ENCODE results near the gene TRPM3. TPM values are rescaled to one million over a fixed set of nuclear protein-coding genes. Genes with fewer than 3 reads are reported as not detected.
"Not testable (repeated sequence)": the region's sequence is repeated elsewhere in the genome, so short reads cannot be mapped to it uniquely, and the experiment has no call there.

Gene TRPM3
- total RNA-seq, 8 experiments from 2014 or later = 0.09 to 2.3 (median 1.4) TPM

DNA sequence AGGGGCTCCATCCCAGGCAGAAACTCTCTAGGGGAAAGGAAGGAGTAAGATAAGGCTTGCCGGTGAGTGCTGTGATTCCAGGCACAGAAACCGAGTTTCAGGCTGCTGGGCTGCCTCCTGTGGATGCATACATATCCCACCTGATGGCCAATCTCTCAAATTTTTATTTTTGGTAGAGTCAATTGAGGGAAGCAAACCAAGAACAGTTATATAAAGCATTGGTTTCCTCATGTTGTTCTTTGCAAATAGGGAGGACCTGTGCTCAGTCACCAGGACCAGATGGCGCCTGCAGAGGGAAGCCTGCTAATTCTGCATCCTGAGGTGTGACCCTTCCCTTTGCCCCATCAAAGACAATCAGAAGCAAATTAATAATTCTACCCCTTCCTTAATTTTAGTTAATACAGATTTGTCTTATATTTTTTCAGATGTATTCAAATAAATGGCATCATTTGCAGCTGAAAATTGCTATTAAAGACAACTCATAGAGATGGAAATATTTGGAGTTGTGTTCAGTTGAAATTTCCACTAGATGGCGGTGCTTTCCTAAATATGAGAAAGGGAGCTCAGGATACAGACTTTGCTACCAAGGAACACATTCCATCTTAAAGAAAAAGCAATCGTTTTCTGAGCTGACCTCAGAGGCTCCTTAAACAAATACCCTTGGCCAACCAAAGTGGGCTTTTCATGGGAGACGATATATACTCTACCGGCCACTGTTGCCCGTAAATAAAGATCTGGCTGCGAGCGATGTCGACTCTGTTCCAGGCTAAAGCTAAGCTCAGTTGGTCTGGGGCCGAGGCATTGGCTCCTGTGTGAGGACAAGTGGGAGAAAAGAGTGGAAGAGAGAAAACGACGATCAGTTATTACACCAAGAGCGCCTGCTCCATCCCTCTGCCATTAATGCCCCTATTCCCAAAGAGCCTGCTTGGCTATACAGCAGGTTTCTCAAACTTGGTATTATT lies 481.3 kb downstream of the TRPM3 start:
- Histone ChIP-seq H3K4me1 (replicated peaks in 1 of 2) (peaks cover 0 to 2% of the 10 kb centered on the region in 2 donors), H3K27ac (no peak overlapping the region), H3K4me3 (no peak overlapping the region)
- WGBS, 10 experiments = 5 to 88% (median 49%) methylated on average over 3 to 14 of the region's 15 CpGs; no CpG with 5 or more reads in 1 of the 10 experiments
- in situ Hi-C loops (cut with MboI; ENCODE audit: low pct_unique_long_range_greater_than_20kb in 2 of 9, low sequenced_read_pairs in 9 of 9, unreplicated experiment in 9 of 9) = loop anchor here in 8 of 9 experiments (10.0 to 25.0 kb wide), 5 partner anchors 272 to 622 kb away; no protein-coding TSS in a partner anchor
- peak; percentile 69 to 94 (median 82) for ATAC-seq (replicated peaks in 6 of 8)

- Histone ChIP-seq H3K27ac (no peak overlapping the region), H3K4me3 (no peak overlapping the region), H3K4me1 (replicated peaks in 1 of 2) (peaks cover 0 to 3% of the 10 kb centered on the region in 2 donors)
- ATAC-seq (replicated peaks in 6 of 8) = no peak
- in situ Hi-C loops (cut with MboI; ENCODE audit: low pct_unique_long_range_greater_than_20kb in 2 of 9, low sequenced_read_pairs in 9 of 9, unreplicated experiment in 9 of 9) = loop anchor here in 7 of 9 experiments (25.0 kb wide), 3 partner anchors 277 to 627 kb away; no protein-coding TSS in a partner anchor
- WGBS, 10 experiments = 44 to 100% (median 80%) methylated on average over 1 to 3 of the region's 3 CpGs; no CpG with 5 or more reads in 3 of the 10 experiments
Measured at GRCh38 chr9:70635790-70636189, 485.6 kb downstream of the TRPM3 start.

DNA sequence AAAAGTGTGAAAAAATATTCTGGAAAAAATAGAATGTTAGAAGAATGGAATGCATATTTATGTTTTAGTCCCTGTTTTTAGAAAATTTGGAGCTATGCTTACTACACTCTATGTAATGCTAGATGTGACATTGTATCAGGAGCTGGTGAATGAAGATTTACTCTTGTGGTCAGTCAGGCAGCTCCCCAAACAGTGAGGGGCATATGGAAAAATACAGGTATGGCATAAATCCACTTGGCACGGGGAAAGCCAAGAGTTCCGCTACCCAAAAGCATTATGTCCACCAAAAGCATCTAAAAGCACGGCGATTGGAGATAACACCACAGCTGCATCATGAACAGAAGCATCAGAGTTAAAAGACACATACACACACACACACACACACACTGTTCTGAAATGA lies 486.7 kb downstream of the TRPM3 start:
- H3K4me1 ChIP-seq (replicated peaks in 1 of 2) = peaks cover 0 to 6% of the 10 kb centered on the region in 2 donors
- 78 to 100% (median 91%) methylated on average over 1 to 4 of the region's 4 CpGs; no CpG with 5 or more reads in 6 of the 10 experiments for WGBS, 10 experiments
- ATAC-seq (replicated peaks in 6 of 8) = no peak
- in situ Hi-C loops (cut with MboI; ENCODE audit: low pct_unique_long_range_greater_than_20kb in 2 of 9, low sequenced_read_pairs in 9 of 9, unreplicated experiment in 9 of 9) = loop anchor here in 7 of 9 experiments (25.0 kb wide), 3 partner anchors 278 to 628 kb away; no protein-coding TSS in a partner anchor
- no peak overlapping the region for H3K27ac ChIP-seq
- no peak overlapping the region for H3K4me3 ChIP-seq

GRCh38 chr9:70630971-70631370 lies 490.4 kb downstream of the TRPM3 start:
- peak in 1 of 8 experiments; percentile 51 for ATAC-seq (replicated peaks in 6 of 8)
- Histone ChIP-seq H3K27ac (no peak overlapping the region), H3K4me1 (replicated peaks in 1 of 2) (peaks cover 0 to 6% of the 10 kb centered on the region in 2 donors), H3K4me3 (no peak overlapping the region)
- in situ Hi-C loops (cut with MboI; ENCODE audit: low pct_unique_long_range_greater_than_20kb in 2 of 9, low sequenced_read_pairs in 9 of 9, unreplicated experiment in 9 of 9) = loop anchor here in 7 of 9 experiments (25.0 kb wide), 3 partner anchors 281 to 631 kb away; no protein-coding TSS in a partner anchor
- WGBS, 10 experiments = 31 to 94% (median 73%) methylated on average over 1 to 3 of the region's 3 CpGs; no CpG with 5 or more reads in 1 of the 10 experiments

GRCh38 chr9:70629080-70629685 lies 492.2 kb downstream of the TRPM3 start:
- not testable (repeated sequence) for H3K4me1 ChIP-seq (replicated peaks in 1 of 2); H3K4me3 ChIP-seq; H3K27ac ChIP-seq; ATAC-seq (replicated peaks in 6 of 8)
- in situ Hi-C loops (cut with MboI; ENCODE audit: low pct_unique_long_range_greater_than_20kb in 2 of 9, low sequenced_read_pairs in 9 of 9, unreplicated experiment in 9 of 9) = loop anchor here in 7 of 9 experiments (25.0 kb wide), 3 partner anchors 283 to 633 kb away; no protein-coding TSS in a partner anchor
- 54 to 100% (median 83%) methylated on average over 1 to 8 of the region's 15 CpGs for WGBS, 10 experiments

DNA sequence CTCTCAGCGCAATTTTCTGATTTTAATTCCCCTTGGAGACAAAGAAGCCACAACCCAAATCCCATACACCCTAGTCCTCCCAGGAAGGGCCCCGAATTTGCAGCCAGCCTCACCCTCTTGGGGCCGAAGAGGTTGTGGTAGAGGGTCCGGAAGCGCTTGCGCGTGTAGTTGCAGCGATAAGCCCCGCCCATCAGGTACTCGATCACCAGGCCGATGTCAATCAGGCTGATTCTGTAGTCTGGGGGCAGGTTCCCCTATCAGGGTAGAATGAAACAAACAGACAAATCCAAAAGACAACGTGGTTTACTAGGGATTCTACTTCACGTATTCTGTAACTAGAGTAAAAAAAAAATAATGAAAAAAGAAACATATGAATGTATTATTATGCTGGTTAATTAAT lies 496.3 kb downstream of the TRPM3 start:
- no peak overlapping the region for H3K27ac ChIP-seq
- no peaks in the 10 kb centered on the region for H3K4me1 ChIP-seq (replicated peaks in 1 of 2)
- 53 to 94% (median 87%) methylated on average over 1 to 13 of the region's 13 CpGs for WGBS, 10 experiments
- no peak overlapping the region for H3K4me3 ChIP-seq
- no peak for ATAC-seq (replicated peaks in 6 of 8)
- in situ Hi-C loops (cut with MboI; ENCODE audit: low pct_unique_long_range_greater_than_20kb in 2 of 9, low sequenced_read_pairs in 9 of 9, unreplicated experiment in 9 of 9) = loop anchor here in 7 of 9 experiments (25.0 kb wide), 3 partner anchors 287 to 637 kb away; no protein-coding TSS in a partner anchor

- no peak for ATAC-seq (replicated peaks in 6 of 8)
- 61 to 100% (median 89%) methylated on average over 2 to 15 of the region's 17 CpGs; no CpG with 5 or more reads in 1 of the 10 experiments for WGBS, 10 experiments
- in situ Hi-C loops (cut with MboI; ENCODE audit: low pct_unique_long_range_greater_than_20kb in 2 of 9, low sequenced_read_pairs in 9 of 9, unreplicated experiment in 9 of 9) = loop anchor here in 3 of 9 experiments (25.0 kb wide), 2 partner anchors 281 to 656 kb away; no protein-coding TSS in a partner anchor
Measured at GRCh38 chr9:70618784-70619183, 502.6 kb downstream of the TRPM3 start.

DNA sequence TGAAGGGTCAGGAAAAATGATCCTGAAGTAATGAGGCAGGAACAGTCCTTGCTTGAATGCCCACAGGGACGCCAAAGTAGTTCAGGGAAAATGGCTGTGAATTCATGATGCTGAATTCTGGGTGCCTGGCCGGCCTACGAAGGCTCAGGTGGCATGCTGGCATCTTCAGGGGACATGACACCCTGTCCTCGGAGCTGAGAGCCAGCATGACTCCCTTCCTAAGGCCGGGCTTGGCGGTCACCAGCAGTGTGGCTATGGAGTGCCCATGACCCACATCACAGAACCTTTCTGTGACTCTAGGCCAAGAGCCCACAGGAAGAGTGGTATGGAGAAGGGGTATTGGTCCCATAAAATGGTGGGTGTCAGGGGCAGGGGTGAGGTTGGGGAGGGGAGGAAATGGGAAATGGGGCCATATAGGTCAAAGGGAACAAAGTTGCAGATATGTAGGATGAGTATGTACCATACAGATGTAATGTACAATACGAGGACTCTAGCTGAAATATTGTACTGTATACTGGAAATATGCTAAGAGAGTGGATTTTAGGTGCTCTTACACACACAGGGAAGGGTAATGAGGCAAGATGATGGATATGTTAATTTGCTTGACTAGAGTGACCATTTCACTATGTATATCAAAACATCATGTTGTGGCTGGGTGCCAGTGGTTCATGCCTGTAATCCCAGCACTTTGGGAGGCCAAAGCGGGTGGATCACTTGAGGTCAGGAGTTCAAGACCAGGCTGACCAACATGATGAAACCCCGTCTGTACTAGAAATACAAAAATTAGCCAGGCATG lies 504.2 kb downstream of the TRPM3 start:
- H3K4me1 ChIP-seq (replicated peaks in 1 of 2) = peaks cover 22 to 23% of the 10 kb centered on the region in 2 donors
- peak in 3 of 8 experiments; percentile 10 to 85 (median 77) for ATAC-seq (replicated peaks in 6 of 8)
- H3K4me3 ChIP-seq = no peak overlapping the region
- no peak overlapping the region for H3K27ac ChIP-seq
- 62 to 100% (median 75%) methylated on average over 1 to 3 of the region's 9 CpGs; no CpG with 5 or more reads in 6 of the 10 experiments for WGBS, 10 experiments
- in situ Hi-C loops (cut with MboI; ENCODE audit: low pct_unique_long_range_greater_than_20kb in 2 of 9, low sequenced_read_pairs in 9 of 9, unreplicated experiment in 9 of 9) = loop anchor here in 3 of 9 experiments (25.0 kb wide), 2 partner anchors 280 to 655 kb away; no protein-coding TSS in a partner anchor

More at GRCh38 chr9:70618784-70619183, 502.6 kb downstream of the TRPM3 start:
- Histone ChIP-seq H3K4me3 (no peak overlapping the region), H3K27ac (no peak overlapping the region), H3K4me1 (replicated peaks in 1 of 2) (peaks cover 22 to 23% of the 10 kb centered on the region in 2 donors)

DNA sequence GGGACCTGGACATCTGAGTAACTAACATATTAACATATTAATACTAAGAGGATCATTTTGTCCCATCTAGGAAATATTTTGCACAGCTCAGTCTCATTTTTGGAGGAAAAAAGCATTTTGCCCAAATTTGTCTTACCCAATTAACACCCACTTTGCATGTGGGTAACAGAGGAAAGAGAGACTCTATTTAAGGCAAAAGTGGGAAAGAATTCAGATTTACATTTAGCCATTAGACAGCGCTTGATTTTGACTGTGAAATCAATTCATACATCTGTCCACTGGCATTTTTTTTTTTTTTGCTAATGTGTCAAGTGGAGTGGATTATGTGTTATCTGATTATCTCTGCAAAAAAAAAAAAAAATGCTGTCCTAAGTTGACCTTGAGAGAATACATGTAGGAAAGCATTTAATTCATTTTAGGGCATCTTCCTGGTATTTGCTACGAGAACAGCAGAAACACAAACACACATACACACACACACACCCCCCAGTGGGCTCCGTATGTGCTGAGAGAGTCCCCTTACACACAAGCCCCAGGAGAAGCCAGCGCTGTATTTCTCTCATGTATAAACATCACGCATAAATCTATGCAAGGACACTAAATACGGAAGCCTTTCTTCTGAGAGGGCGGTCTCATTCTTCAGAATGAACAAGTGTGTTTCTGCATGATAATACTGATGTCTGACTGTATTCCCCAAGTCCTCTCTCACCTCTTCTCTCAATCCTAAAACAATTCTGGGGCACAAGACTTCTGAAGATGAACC lies 505.0 kb downstream of the TRPM3 start:
- Histone ChIP-seq H3K27ac (no peak overlapping the region), H3K4me1 (replicated peaks in 1 of 2) (peaks cover 22 to 23% of the 10 kb centered on the region in 2 donors), H3K4me3 (no peak overlapping the region)
- 56 to 96% (median 69%) methylated on average over 2 to 6 of the region's 7 CpGs; no CpG with 5 or more reads in 4 of the 10 experiments for WGBS, 10 experiments
- in situ Hi-C loops (cut with MboI; ENCODE audit: low pct_unique_long_range_greater_than_20kb in 2 of 9, low sequenced_read_pairs in 9 of 9, unreplicated experiment in 9 of 9) = loop anchor here in 3 of 9 experiments (25.0 kb wide), 2 partner anchors 279 to 654 kb away; no protein-coding TSS in a partner anchor
- ATAC-seq (replicated peaks in 6 of 8) = peak in 5 of 8 experiments; percentile 34 to 83 (median 78)

DNA sequence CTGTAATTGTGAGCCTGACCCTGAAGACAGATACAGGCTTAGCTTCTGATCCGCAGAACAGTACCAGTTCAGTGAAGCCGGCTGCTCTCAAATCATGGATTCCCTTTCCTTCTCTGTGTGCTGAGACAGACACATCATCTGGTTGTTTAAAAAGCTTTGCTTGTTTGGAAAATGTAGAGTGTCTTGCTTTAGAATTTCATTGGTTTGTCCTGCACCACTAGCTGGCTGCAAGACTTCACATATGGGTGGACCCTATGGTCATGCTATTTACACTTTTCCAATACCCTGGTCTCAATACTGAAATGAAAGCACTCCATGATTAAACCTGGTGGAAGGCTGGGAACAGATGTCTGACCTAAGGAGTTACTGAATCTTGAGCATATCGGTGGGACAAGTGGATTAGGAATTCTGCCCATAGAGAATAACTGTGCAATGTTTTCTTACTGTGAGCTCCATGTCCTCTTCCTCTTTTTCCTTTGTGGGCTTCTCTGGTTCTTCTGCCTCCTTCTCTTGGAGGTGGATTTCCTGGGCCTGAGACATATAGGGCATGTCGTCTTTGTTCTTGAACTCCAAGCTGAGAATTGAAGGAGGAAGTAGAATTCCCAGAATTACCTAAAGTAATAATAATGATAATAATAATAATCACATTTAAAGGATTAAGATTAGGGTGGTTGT lies 505.8 kb downstream of the TRPM3 start:
- Histone ChIP-seq H3K4me3 (no peak overlapping the region), H3K27ac (no peak overlapping the region), H3K4me1 (replicated peaks in 1 of 2) (peaks cover 22 to 23% of the 10 kb centered on the region in 2 donors)
- peak in 3 of 8 experiments; percentile 33 to 55 (median 35) for ATAC-seq (replicated peaks in 6 of 8)
- in situ Hi-C loops (cut with MboI; ENCODE audit: low pct_unique_long_range_greater_than_20kb in 2 of 9, low sequenced_read_pairs in 9 of 9, unreplicated experiment in 9 of 9) = loop anchor here in 3 of 9 experiments (25.0 kb wide), 2 partner anchors 278 to 653 kb away; no protein-coding TSS in a partner anchor
- 0 to 100% (median 89%) methylated on average over 1 to 4 of the region's 4 CpGs; no CpG with 5 or more reads in 1 of the 10 experiments for WGBS, 10 experiments
